ENCODE results near the gene MSI2. TPM values are rescaled to one million over a fixed set of nuclear protein-coding genes. Genes with fewer than 3 reads are reported as not detected.

The MSI2 gene
- polyA plus RNA-seq, 1 experiment = 9.2 TPM

- Histone ChIP-seq H3K36me3 (ENCODE audit: control insufficient read depth, insufficient read depth, low read length) (no peaks in the 10 kb centered on the region), H3K27me3 (ENCODE audit: control insufficient read depth, insufficient read depth, low read length) (no peaks in the 10 kb centered on the region), H3K4me3 (ENCODE audit: low read depth, low read length) (no peak overlapping the region)
- no peak for TF ChIP-seq CTCF (IDR thresholded peaks at IDR 0.05; ENCODE audit: insufficient read depth, low read depth, low read length)
- no peak for DNase-seq (ENCODE audit: low read depth)
- CTCF ChIA-PET = no interaction called here
- POLR2A ChIA-PET = no interaction called here
These were observed 112.5 kb downstream of the MSI2 start for GRCh38 chr17:57368637-57369336.

DNA sequence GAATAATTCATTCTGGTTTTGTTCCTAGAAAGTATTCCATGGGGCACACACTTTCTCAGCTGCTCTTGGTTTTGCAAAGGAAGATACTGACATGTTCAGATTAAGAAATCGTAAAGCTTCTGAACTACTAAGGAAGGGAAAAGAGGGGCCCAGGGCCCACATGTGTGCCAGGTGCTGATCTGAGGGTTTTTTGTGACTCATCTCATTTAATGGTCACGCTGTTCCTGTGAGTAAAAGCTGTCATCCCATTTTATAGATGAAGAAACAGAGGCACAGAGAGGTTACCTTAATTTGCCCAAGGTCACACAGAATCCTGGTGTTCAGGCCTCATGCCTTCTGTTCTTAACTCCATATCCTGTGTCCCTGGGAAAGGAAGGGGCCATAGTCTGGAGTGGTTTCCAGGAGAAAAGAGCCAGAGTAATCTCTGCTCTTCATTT lies 113.2 kb downstream of the MSI2 start:
- no peak for TF ChIP-seq CTCF (IDR thresholded peaks at IDR 0.05; ENCODE audit: insufficient read depth, low read depth, low read length)
- no peak overlapping the region for H3K4me3 ChIP-seq (ENCODE audit: low read depth, low read length)
- ChIA-PET POLR2A (no interaction called here), CTCF (no interaction called here)
- no peaks in the 10 kb centered on the region for H3K36me3 ChIP-seq (ENCODE audit: control insufficient read depth, insufficient read depth, low read length)
- no peak for DNase-seq (ENCODE audit: low read depth)
- H3K27me3 ChIP-seq (ENCODE audit: control insufficient read depth, insufficient read depth, low read length) = no peaks in the 10 kb centered on the region

- Histone ChIP-seq H3K27me3 (ENCODE audit: control insufficient read depth, insufficient read depth, low read length) (no peaks in the 10 kb centered on the region), H3K36me3 (ENCODE audit: control insufficient read depth, insufficient read depth, low read length) (no peaks in the 10 kb centered on the region), H3K4me3 (ENCODE audit: low read depth, low read length) (no peak overlapping the region)
- no peak for TF ChIP-seq CTCF (IDR thresholded peaks at IDR 0.05; ENCODE audit: insufficient read depth, low read depth, low read length)
- POLR2A ChIA-PET = interaction anchor here (0.5 kb wide), 1 partner anchor 860 kb away, joined by 7 read pairs; no protein-coding TSS in a partner anchor
- DNase-seq (ENCODE audit: low read depth) = no peak
- CTCF ChIA-PET = no interaction called here
These were observed 113.8 kb downstream of the MSI2 start for GRCh38 chr17:57370037-57370581.

- ChIA-PET POLR2A (interaction anchor here (0.5 kb wide), 1 partner anchor 859 kb away, joined by 7 read pairs; no protein-coding TSS in a partner anchor), CTCF (no interaction called here)
- TF ChIP-seq CTCF (IDR thresholded peaks at IDR 0.05; ENCODE audit: insufficient read depth, low read depth, low read length) = no peak
These were observed 114.3 kb downstream of the MSI2 start for GRCh38 chr17:57370619-57371018.

GRCh38 chr17:57372156-57372555 lies 115.8 kb downstream of the MSI2 start:
- no peak for DNase-seq (ENCODE audit: low read depth)
- Histone ChIP-seq H3K4me3 (ENCODE audit: low read depth, low read length) (no peak overlapping the region), H3K27me3 (ENCODE audit: control insufficient read depth, insufficient read depth, low read length) (no peaks in the 10 kb centered on the region), H3K36me3 (ENCODE audit: control insufficient read depth, insufficient read depth, low read length) (no peaks in the 10 kb centered on the region)
- TF ChIP-seq CTCF (IDR thresholded peaks at IDR 0.05; ENCODE audit: insufficient read depth, low read depth, low read length) = no peak
- CTCF ChIA-PET = interaction anchor here (0.7 kb wide), 1 partner anchor 1516 kb away, joined by 4 read pairs; no protein-coding TSS in a partner anchor
- POLR2A ChIA-PET = no interaction called here

More at GRCh38 chr17:57370619-57371018, 114.3 kb downstream of the MSI2 start:
- Histone ChIP-seq H3K27me3 (ENCODE audit: control insufficient read depth, insufficient read depth, low read length) (no peaks in the 10 kb centered on the region), H3K4me3 (ENCODE audit: low read depth, low read length) (no peak overlapping the region), H3K36me3 (ENCODE audit: control insufficient read depth, insufficient read depth, low read length) (no peaks in the 10 kb centered on the region)
- DNase-seq (ENCODE audit: low read depth) = no peak
